ENCODE data around the gene BCR. TPM values are rescaled to one million over a fixed set of nuclear protein-coding genes. Genes with fewer than 3 reads are reported as not detected.
A peak's percentile ranks its signal among the peaks of the same experiment; 100 is the strongest.

The BCR gene
- total and polyA plus RNA-seq, 2 of the 13 experiments (the other 11 are each of a cell fraction or from before 2014, with no cell fraction given), result 19.9 to 33.6 TPM

DNA sequence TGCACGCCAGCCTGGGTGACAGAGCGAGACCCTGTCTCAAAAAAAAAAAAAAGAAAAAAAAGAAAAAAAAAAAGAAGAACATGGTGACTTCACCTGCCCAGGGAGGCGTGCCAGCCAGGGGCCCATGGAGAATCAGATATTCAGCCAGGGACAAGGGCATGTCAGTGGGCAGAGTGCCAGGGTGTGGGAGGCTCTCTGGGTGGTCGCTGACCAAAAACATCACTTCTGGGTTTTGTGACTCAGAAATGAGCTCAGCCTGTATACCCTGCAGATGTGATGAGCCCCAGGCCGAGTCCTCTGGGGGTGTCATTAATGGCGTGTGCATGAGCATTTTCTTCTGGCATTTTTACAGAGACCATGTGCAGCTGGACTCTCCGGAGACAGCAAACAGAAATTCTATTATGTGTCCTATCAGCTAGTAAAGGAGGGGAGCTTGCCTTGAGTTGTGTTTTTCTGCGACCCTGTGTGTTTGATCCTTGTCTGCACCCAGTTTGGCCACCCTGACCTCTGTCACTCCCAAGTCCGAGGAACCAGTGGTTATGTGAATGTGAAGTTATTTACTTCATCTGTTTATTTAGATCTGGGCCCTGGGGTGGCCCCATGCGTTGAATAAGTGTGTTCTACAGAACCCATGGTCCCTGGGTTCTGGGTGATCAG lies 53.6 kb downstream of the BCR start:
- H3K4me1 ChIP-seq (ENCODE audit: insufficient read depth, low read length), result peaks cover 19% of the 10 kb centered on the region
- 69% methylated on average over 9 of the region's 10 CpGs for WGBS (ENCODE audit: low lambda C conversion rate)
- TF ChIP-seq NR2F2 (IDR thresholded peaks at IDR 0.05; ENCODE audit: borderline replicate concordance, low read depth) (0 out of 2 replicates have a peak, but pooled peaks have one; percentile 16), TBX3 (IDR thresholded peaks at IDR 0.05; ENCODE audit: borderline replicate concordance) (no peak)
- CTCF ChIA-PET (ENCODE audit: low intra/inter-chr PET ratio, low total read pairs), result no interaction called here
- peaks cover 83% of the 10 kb centered on the region for H3K79me2 ChIP-seq (ENCODE audit: insufficient read depth, low read length)
- H3K27me3 ChIP-seq (ENCODE audit: control insufficient read depth in 1 of 2, insufficient read depth in 2 of 2, low read length in 2 of 2), result no peaks in the 10 kb centered on the region
- no peak overlapping the region for H3K27ac ChIP-seq (ENCODE audit: extremely low read length, insufficient read depth, low read length)
- peaks cover 2 to 37% of the 10 kb centered on the region in 2 experiments; a peak in 3 of 5 replicates for H3K36me3 ChIP-seq (replicated peaks in 1 of 2; ENCODE audit: control insufficient read depth in 1 of 2, insufficient read depth in 2 of 2, low read length in 2 of 2)
- H3K4me3 ChIP-seq (replicated peaks in 1 of 3; ENCODE audit: insufficient read depth in 1 of 3, low read depth in 2 of 3, low read length in 3 of 3), result no peak overlapping the region
- in situ Hi-C loops (cut with HindIII; ENCODE audit: extremely low pct_ligation_motif_present, low pct_unique_long_range_greater_than_20kb) (no loop called here), intact Hi-C loops (cut with micrococcal nuclease; ENCODE audit: unreplicated experiment) (no loop called here)
- H3K4me2 ChIP-seq (ENCODE audit: low read depth, low read length), result no peak overlapping the region
- POLR2A ChIA-PET, result no interaction called here
- no peak overlapping the region for H2AFZ ChIP-seq (ENCODE audit: low read length)
- H4K20me1 ChIP-seq (ENCODE audit: insufficient read depth, low read length), result peaks cover 6% of the 10 kb centered on the region; the same call in 1 of the 2 replicates
- H3K9ac ChIP-seq (ENCODE audit: insufficient read depth, low read depth, low read length), result no peak overlapping the region
- H3K9me3 ChIP-seq (ENCODE audit: low read length), result no peaks in the 10 kb centered on the region
- DNase-seq (ENCODE audit: low spot score), result no peak
- no TSS peak for BruUV-seq (replicated peaks)
- no peak for ATAC-seq
- FAIRE-seq, result no peak

DNA sequence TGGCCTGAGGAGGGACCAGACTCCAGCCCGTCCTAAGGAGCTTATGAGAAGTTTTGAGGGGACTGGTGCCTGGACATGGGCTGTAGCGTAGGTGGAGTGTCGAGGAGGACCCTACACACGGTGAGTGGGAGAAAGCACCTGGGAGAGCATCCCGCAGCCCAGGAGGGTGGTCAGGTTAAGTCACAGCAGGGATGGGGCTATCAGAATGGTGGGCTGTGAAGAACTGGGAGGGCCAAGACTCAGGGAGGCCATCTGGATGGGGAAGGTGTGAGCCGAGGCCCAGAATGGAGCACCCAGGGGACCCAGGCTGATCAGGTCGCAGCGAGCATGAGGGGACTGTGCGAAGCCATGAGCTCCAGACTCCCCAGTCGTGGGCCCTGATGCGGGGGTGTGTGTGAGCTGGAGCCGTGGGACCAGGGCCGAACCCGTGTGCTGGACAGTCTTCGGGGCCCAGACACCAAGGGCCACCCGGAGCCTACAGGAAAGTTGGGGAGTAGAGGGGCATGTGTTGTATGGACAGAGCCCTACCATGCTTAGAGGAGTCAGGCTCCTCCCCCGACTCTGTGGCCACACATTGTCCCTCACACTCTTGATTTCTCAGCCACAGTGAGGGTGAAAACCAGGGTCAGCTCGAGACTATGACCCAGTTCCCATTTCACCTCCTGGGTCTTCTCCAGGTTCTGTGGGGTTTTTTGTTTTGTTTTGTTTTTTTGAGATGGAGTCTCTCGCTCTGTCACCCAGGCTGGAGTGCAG lies 54.3 kb downstream of the BCR start:
- no peak for ATAC-seq
- Histone ChIP-seq H3K27me3 (ENCODE audit: control insufficient read depth in 1 of 2, insufficient read depth in 2 of 2, low read length in 2 of 2) (no peaks in the 10 kb centered on the region), H3K9ac (ENCODE audit: insufficient read depth, low read depth, low read length) (no peak overlapping the region), H3K27ac (ENCODE audit: extremely low read length, insufficient read depth, low read length) (no peak overlapping the region), H2AFZ (ENCODE audit: low read length) (no peak overlapping the region), H3K79me2 (ENCODE audit: insufficient read depth, low read length) (peaks cover 84% of the 10 kb centered on the region), H4K20me1 (ENCODE audit: insufficient read depth, low read length) (peaks cover 6% of the 10 kb centered on the region; the same call in 1 of the 2 replicates), H3K4me3 (replicated peaks in 1 of 3; ENCODE audit: insufficient read depth in 1 of 3, low read depth in 2 of 3, low read length in 3 of 3) (no peak overlapping the region), H3K4me2 (ENCODE audit: low read depth, low read length) (no peak overlapping the region), H3K9me3 (ENCODE audit: low read length) (no peaks in the 10 kb centered on the region), H3K36me3 (replicated peaks in 1 of 2; ENCODE audit: control insufficient read depth in 1 of 2, insufficient read depth in 2 of 2, low read length in 2 of 2) (peaks cover 4 to 41% of the 10 kb centered on the region in 2 experiments; a peak in 3 of 5 replicates), H3K4me1 (ENCODE audit: insufficient read depth, low read length) (peaks cover 19% of the 10 kb centered on the region)
- in situ Hi-C loops (cut with HindIII; ENCODE audit: extremely low pct_ligation_motif_present, low pct_unique_long_range_greater_than_20kb), result no loop called here
- CTCF ChIA-PET (ENCODE audit: low intra/inter-chr PET ratio, low total read pairs), result interaction anchor here (1.0 kb wide), 1 partner anchor 56 kb away, joined by 3 read pairs; no protein-coding TSS in a partner anchor
- intact Hi-C loops (cut with micrococcal nuclease; ENCODE audit: unreplicated experiment), result no loop called here
- POLR2A ChIA-PET, result no interaction called here
- no peak for TF ChIP-seq ZNF282 (IDR thresholded peaks at IDR 0.05; ENCODE audit: partially characterized antibody)
- no peak for TF ChIP-seq SMAD3 (CRISPR knock-in tag; IDR thresholded peaks at IDR 0.05)
- TF ChIP-seq RXRA (CRISPR knock-in tag; IDR thresholded peaks at IDR 0.05), result no peak
- TF ChIP-seq, protein P1, sequence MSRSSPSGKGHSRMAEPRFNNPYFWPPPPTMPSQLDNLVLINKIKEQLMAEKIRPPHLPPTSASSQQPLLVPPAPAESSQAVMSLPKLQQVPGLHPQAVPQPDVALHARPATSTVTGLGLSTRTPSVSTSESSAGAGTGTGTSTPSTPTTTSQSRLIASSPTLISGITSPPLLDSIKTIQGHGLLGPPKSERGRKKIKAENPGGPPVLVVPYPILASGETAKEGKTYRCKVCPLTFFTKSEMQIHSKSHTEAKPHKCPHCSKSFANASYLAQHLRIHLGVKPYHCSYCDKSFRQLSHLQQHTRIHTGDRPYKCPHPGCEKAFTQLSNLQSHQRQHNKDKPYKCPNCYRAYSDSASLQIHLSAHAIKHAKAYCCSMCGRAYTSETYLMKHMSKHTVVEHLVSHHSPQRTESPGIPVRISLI (CRISPR knock-in tag; IDR thresholded peaks at IDR 0.05; ENCODE audit: borderline replicate concordance), result no peak
- TF ChIP-seq, protein P2, sequence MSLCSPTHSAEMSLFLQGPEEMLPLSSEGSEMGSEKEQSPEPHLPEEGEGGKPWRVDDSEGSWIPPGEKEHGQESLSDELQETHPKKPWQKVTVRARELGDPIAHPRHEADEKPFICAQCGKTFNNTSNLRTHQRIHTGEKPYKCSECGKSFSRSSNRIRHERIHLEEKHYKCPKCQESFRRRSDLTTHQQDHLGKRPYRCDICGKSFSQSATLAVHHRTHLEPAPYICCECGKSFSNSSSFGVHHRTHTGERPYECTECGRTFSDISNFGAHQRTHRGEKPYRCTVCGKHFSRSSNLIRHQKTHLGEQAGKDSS (CRISPR knock-in tag; IDR thresholded peaks at IDR 0.05; ENCODE audit: borderline replicate concordance, low read depth), result no peak
- no peak for TF ChIP-seq KDM6A (CRISPR knock-in tag; IDR thresholded peaks at IDR 0.05; ENCODE audit: low read depth)
- TF ChIP-seq SIX4 (CRISPR knock-in tag; IDR thresholded peaks at IDR 0.05), result no peak
- TF ChIP-seq SP1 (IDR thresholded peaks at IDR 0.05), result no peak
- TF ChIP-seq SP1 (CRISPR knock-in tag; IDR thresholded peaks at IDR 0.05), result no peak
- TF ChIP-seq, protein P3, sequence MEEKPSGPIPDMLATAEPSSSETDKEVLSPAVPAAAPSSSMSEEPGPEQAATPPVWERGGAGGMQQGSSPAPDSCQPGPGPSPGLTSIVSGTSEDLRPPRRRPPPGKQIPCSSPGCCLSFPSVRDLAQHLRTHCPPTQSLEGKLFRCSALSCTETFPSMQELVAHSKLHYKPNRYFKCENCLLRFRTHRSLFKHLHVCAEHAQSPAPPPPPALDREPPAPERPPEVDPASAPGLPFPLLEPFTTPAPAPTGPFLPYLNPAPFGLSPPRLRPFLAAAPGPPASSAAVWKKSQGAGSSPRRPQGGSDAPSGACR (CRISPR knock-in tag; IDR thresholded peaks at IDR 0.05), result no peak
- no peak for DNase-seq (ENCODE audit: low spot score)
- FAIRE-seq, result no peak
- WGBS (ENCODE audit: low lambda C conversion rate), result 95% methylated on average over 14 of the region's 19 CpGs
- BruUV-seq (replicated peaks), result no TSS peak
